SK-N-SH treated with all-trans-retinoic acid at 6 μM for 48 hours (cell line): ENCODE data around the gene CLCF1.
A peak's percentile ranks its signal among the peaks of the same experiment; 100 is the strongest.

Experiments
- ATAC-seq: fragments of 200-7000 bp; cut with Tn5 transposase; 3 replicates; pipeline ENCODE4 v1.9.1; 2020; ENCODE audit warnings: mild to moderate bottlenecking, moderate library complexity
- ARNTL ChIP-seq: fragments of 450-650 bp; formaldehyde crosslinking; IDR thresholded peaks from 2 replicates; pipeline ENCODE4 v1.5.0; 2020; ENCODE audit warnings: low read depth, mild to moderate bottlenecking, moderate library complexity, borderline replicate concordance
- BACH2 ChIP-seq: fragments of 250-450 bp; sonication (Bioruptor Pico); IDR thresholded peaks from 2 replicates; pipeline ENCODE4 v1.9.0; 2021; ENCODE audit warnings: mild to moderate bottlenecking, borderline replicate concordance
- CSDC2 ChIP-seq: fragments of 250-450 bp; sonication (Bioruptor Pico); IDR thresholded peaks from 2 replicates; pipeline ENCODE4 v1.5.0; 2020; ENCODE audit warnings: mild to moderate bottlenecking, moderate library complexity
- ESRRG ChIP-seq: fragments of 250-450 bp; sonication (Bioruptor Pico); IDR thresholded peaks from 2 replicates; pipeline ENCODE4 v1.6.1; 2021; ENCODE audit warnings: mild to moderate bottlenecking
- GLIS3 ChIP-seq: fragments of 250-450 bp; sonication (Bioruptor Pico); IDR thresholded peaks from 2 replicates; pipeline ENCODE4 v1.5.0; 2020; ENCODE audit warnings: mild to moderate bottlenecking, moderate library complexity
- ISL1 ChIP-seq: fragments of 250-450 bp; sonication (Bioruptor Pico); IDR thresholded peaks from 2 replicates; pipeline ENCODE4 v2.1.2; 2022; ENCODE audit warnings: mild to moderate bottlenecking, moderate library complexity
- OSR1 ChIP-seq: fragments of 250-450 bp; sonication (Bioruptor Pico); IDR thresholded peaks from 2 replicates; pipeline ENCODE4 v1.8.0; 2022; ENCODE audit warnings: moderate library complexity, mild to moderate bottlenecking, inconsistent platforms
- PATZ1 ChIP-seq: fragments of 250-450 bp; sonication (Bioruptor Pico); IDR thresholded peaks from 2 replicates; pipeline ENCODE4 v1.8.0; 2020; ENCODE audit warnings: mild to moderate bottlenecking, moderate library complexity, borderline replicate concordance
- POU6F1 ChIP-seq: fragments of 250-450 bp; sonication (Bioruptor Pico); IDR thresholded peaks from 2 replicates; pipeline ENCODE4 v1.8.0; 2021; ENCODE audit warnings: low read depth, mild to moderate bottlenecking, moderate library complexity, borderline replicate concordance
- PPARA ChIP-seq: fragments of 250-450 bp; sonication (Bioruptor Pico); IDR thresholded peaks from 2 replicates; pipeline ENCODE4 v1.5.0; 2020; ENCODE audit warnings: mild to moderate bottlenecking, borderline replicate concordance
- RARB ChIP-seq: fragments of 250-450 bp; sonication (Bioruptor Pico); IDR thresholded peaks from 2 replicates; pipeline ENCODE4 v1.8.0; 2021; ENCODE audit warnings: mild to moderate bottlenecking, moderate library complexity
- SNAI2 ChIP-seq: fragments of 250-450 bp; sonication (Bioruptor Pico); IDR thresholded peaks from 2 replicates; pipeline ENCODE4 v1.5.0; 2020; ENCODE audit warnings: mild to moderate bottlenecking, moderate library complexity
- ZC3H10 ChIP-seq: fragments of 250-450 bp; sonication (Bioruptor Pico); IDR thresholded peaks from 2 replicates; pipeline ENCODE4 v1.5.1; 2021; ENCODE audit warnings: mild to moderate bottlenecking, moderate library complexity
- ZFP30 ChIP-seq: fragments of 450-650 bp; formaldehyde crosslinking; IDR thresholded peaks from 2 replicates; pipeline ENCODE4 v1.5.0; 2022; ENCODE audit warnings: mild to moderate bottlenecking, moderate library complexity
- ZNF565 ChIP-seq: fragments of 450-650 bp; formaldehyde crosslinking; conservative IDR thresholded peaks from 2 replicates; pipeline ENCODE4 v1.5.0; 2020; ENCODE audit warnings: low read depth, mild to moderate bottlenecking, moderate library complexity
- ZNF70 ChIP-seq: fragments of 450-650 bp; formaldehyde crosslinking; IDR thresholded peaks from 2 replicates; pipeline ENCODE4 v1.5.0; 2020; ENCODE audit warnings: mild to moderate bottlenecking, moderate library complexity
- ZNF8 ChIP-seq: fragments of 450-650 bp; formaldehyde crosslinking; IDR thresholded peaks from 2 replicates; pipeline ENCODE4 v1.5.0; 2020; ENCODE audit warnings: mild to moderate bottlenecking, moderate library complexity
- TF ChIP-seq, protein P1 (sequence below): fragments of 250-450 bp; sonication (Bioruptor Pico); IDR thresholded peaks from 2 replicates; pipeline ENCODE4 v1.5.1; 2020; ENCODE audit warnings: low read depth, mild to moderate bottlenecking, moderate library complexity
- TF ChIP-seq, protein P2 (sequence below): fragments of 250-450 bp; sonication (Bioruptor Pico); IDR thresholded peaks from 2 replicates; pipeline ENCODE4 v1.5.0; 2020; ENCODE audit warnings: mild to moderate bottlenecking, moderate library complexity
- TF ChIP-seq, protein P3 (sequence below): fragments of 250-450 bp; sonication (Bioruptor Pico); IDR thresholded peaks from 2 replicates; pipeline ENCODE4 v1.5.1; 2021; ENCODE audit warnings: mild to moderate bottlenecking, moderate library complexity

CLCF1 gene

GRCh38 chr11:67351275-67352005 lies 22.0 kb downstream of the CLCF1 start:
- no peak for TF ChIP-seq ZC3H10
- no peak for TF ChIP-seq SNAI2 (CRISPR knock-in tag)
- no peak for TF ChIP-seq ISL1 (CRISPR knock-in tag)
- TF ChIP-seq OSR1 (CRISPR knock-in tag) = no peak
- TF ChIP-seq, protein P1, sequence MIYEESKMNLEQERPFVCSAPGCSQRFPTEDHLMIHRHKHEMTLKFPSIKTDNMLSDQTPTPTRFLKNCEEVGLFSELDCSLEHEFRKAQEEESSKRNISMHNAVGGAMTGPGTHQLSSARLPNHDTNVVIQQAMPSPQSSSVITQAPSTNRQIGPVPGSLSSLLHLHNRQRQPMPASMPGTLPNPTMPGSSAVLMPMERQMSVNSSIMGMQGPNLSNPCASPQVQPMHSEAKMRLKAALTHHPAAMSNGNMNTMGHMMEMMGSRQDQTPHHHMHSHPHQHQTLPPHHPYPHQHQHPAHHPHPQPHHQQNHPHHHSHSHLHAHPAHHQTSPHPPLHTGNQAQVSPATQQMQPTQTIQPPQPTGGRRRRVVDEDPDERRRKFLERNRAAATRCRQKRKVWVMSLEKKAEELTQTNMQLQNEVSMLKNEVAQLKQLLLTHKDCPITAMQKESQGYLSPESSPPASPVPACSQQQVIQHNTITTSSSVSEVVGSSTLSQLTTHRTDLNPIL (CRISPR knock-in tag) = no peak
- TF ChIP-seq, protein P2, sequence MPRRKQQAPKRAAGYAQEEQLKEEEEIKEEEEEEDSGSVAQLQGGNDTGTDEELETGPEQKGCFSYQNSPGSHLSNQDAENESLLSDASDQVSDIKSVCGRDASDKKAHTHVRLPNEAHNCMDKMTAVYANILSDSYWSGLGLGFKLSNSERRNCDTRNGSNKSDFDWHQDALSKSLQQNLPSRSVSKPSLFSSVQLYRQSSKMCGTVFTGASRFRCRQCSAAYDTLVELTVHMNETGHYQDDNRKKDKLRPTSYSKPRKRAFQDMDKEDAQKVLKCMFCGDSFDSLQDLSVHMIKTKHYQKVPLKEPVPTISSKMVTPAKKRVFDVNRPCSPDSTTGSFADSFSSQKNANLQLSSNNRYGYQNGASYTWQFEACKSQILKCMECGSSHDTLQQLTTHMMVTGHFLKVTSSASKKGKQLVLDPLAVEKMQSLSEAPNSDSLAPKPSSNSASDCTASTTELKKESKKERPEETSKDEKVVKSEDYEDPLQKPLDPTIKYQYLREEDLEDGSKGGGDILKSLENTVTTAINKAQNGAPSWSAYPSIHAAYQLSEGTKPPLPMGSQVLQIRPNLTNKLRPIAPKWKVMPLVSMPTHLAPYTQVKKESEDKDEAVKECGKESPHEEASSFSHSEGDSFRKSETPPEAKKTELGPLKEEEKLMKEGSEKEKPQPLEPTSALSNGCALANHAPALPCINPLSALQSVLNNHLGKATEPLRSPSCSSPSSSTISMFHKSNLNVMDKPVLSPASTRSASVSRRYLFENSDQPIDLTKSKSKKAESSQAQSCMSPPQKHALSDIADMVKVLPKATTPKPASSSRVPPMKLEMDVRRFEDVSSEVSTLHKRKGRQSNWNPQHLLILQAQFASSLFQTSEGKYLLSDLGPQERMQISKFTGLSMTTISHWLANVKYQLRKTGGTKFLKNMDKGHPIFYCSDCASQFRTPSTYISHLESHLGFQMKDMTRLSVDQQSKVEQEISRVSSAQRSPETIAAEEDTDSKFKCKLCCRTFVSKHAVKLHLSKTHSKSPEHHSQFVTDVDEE (CRISPR knock-in tag) = no peak
- no peak for TF ChIP-seq RARB (CRISPR knock-in tag)
- no peak for TF ChIP-seq ESRRG
- no peak for TF ChIP-seq GLIS3 (CRISPR knock-in tag)
- no peak for TF ChIP-seq ZNF565 (CRISPR knock-in tag)
- no peak for TF ChIP-seq ZNF70
- no peak for TF ChIP-seq POU6F1 (CRISPR knock-in tag)
- TF ChIP-seq CSDC2 = no peak
- no peak for TF ChIP-seq PPARA (CRISPR knock-in tag)
- TF ChIP-seq, protein P3, sequence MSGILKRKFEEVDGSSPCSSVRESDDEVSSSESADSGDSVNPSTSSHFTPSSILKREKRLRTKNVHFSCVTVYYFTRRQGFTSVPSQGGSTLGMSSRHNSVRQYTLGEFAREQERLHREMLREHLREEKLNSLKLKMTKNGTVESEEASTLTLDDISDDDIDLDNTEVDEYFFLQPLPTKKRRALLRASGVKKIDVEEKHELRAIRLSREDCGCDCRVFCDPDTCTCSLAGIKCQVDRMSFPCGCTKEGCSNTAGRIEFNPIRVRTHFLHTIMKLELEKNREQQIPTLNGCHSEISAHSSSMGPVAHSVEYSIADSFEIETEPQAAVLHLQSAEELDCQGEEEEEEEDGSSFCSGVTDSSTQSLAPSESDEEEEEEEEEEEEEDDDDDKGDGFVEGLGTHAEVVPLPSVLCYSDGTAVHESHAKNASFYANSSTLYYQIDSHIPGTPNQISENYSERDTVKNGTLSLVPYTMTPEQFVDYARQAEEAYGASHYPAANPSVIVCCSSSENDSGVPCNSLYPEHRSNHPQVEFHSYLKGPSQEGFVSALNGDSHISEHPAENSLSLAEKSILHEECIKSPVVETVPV (CRISPR knock-in tag) = no peak
- TF ChIP-seq BACH2 (CRISPR knock-in tag) = no peak
- no peak for TF ChIP-seq ARNTL (CRISPR knock-in tag)
- no peak for TF ChIP-seq ZFP30
- no peak for TF ChIP-seq ZNF8 (CRISPR knock-in tag)
- no peak for TF ChIP-seq PATZ1 (CRISPR knock-in tag)
- TF ChIP-seq, all 23 proteins: peak for 0
- ATAC-seq = peak; percentile 21

DNA sequence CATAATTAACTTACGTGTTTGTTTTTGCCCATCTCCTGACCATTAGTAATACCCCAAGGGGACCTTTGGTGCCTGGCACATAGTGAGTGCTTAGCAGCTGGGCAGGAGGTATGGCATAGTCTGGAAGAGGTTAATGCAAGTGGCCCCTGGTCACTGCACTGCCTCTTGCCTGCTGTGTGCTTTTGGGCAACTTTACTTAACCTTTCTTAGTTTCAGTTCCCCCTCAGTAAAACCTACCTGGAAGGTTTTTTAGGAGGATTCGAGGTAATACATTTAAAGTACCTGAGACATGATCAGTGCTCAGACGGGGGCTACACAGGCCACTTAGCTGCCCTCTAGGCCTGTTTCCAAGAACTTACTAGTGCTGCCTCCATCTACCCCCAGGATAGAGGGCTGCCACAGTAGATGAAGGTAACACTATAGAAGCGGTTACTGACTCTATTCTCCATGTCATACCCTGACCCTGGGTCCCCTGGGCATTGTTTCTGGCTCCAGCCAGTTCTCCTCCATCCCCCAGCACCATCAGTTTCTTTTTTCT lies 23.4 kb downstream of the CLCF1 start:
- no peak for TF ChIP-seq PATZ1 (CRISPR knock-in tag)
- no peak for ATAC-seq
